Lower leg skin (tissue), 4 donors: ENCODE measurements around the gene TMEM59. TPM values are rescaled to one million over a fixed set of nuclear protein-coding genes. Genes with fewer than 3 reads are reported as not detected.
"Not testable (repeated sequence)": the region's sequence is repeated elsewhere in the genome, so short reads cannot be mapped to it uniquely, and the experiment has no call there.

Experiments
- DNase-seq, 2 donors: peaks; one replicate each; pipeline ENCODE4 v3.0.0-alpha.2; 2019; ENCODE audit warnings: low spot score in 2 of 2
- H3K4me3 ChIP-seq: fragments of 200-600 bp; sonication (generic); 2 replicates; pipeline ENCODE4 v1.5.1; 2017; ENCODE audit warnings: mild to moderate bottlenecking, low read depth; ENCODE audit not compliant: poor library complexity, severe bottlenecking
- CTCF ChIP-seq, 3 donors: fragments of 450-650 bp; IDR thresholded peaks; one replicate each; pipeline ENCODE4 v1.5.1; 2016; ENCODE audit warnings: antibody characterized with exemption in 3 of 3, mild to moderate bottlenecking in 3 of 3, moderate library complexity in 2 of 3
- POLR2A ChIP-seq, 2 donors: fragments of 450-650 bp; IDR thresholded peaks; one replicate each; pipeline ENCODE4 v1.6.1; 2016 to 2017; ENCODE audit warnings: antibody characterized with exemption in 2 of 2, mild to moderate bottlenecking in 1 of 2, moderate library complexity in 1 of 2
- WGBS, 2 donors: methylation state at CpG; one replicate each; pipeline ENCODE4 v1.1.5; 2018; 5-methylcytosine and 5-hydroxymethylcytosine counted together
- intact Hi-C: fragments of 100-400 bp; cut with DNase I; formaldehyde crosslinking; loops from one replicate; pipeline ENCODE4 v1.15.0; 2023; ENCODE audit warnings: low total_unique reads
- total RNA-seq, 4 donors: library from RNA; depleted of rRNA; stranded (reverse); fragments of >200 nt; gene quantifications; one replicate each; pipeline ENCODE4 v1.1.0, GENCODE V29; 2016

TMEM59 gene
- total RNA-seq, 4 donors from 2014 or later, result 197 to 355 (median 320) TPM

DNA sequence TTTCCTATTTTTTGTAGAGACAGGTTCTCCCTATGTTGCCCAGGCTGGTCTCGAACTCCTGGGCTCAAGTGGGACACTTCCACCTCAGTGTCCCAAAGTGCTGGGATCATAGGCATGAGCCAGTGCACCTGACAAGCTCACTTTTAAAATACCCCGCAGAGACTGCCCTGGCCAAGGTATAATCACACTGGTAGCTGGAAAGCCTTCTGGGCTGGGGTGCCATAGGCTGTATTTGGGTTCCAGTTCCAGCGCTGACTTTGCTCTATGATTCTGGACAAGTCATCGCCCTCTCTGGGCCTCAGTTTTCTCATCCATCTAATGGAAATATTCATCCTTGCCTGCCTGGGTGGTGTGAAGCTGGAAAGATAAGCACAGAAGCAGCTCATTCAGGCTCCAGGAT, 45.4 kb downstream of the TMEM59 start:
- 93 to 94% methylated on average over 4 of the region's 4 CpGs for WGBS, 2 donors
- H3K4me3 ChIP-seq, result no peak overlapping the region
- intact Hi-C loops, result no loop called here
- DNase-seq, result no peak
- TF ChIP-seq POLR2A (IDR thresholded peaks at IDR 0.05), result no peak
- TF ChIP-seq CTCF (IDR thresholded peaks at IDR 0.05), result no peak

GRCh38 chr1:54006508-54006907, 46.5 kb downstream of the TMEM59 start:
- intact Hi-C loops, result no loop called here
- WGBS, 2 donors, result 77 to 79% methylated on average over 4 of the region's 4 CpGs
- H3K4me3 ChIP-seq, result no peak overlapping the region
- no peak for TF ChIP-seq CTCF (IDR thresholded peaks at IDR 0.05)
- no peak for TF ChIP-seq POLR2A (IDR thresholded peaks at IDR 0.05)
- DNase-seq, result no peak

- H3K4me3 ChIP-seq, result no peak overlapping the region
- 93 to 97% methylated on average over 16 to 27 of the region's 27 CpGs for WGBS, 2 donors
- intact Hi-C loops, result no loop called here
Observed at GRCh38 chr1:54004481-54005049, 48.4 kb downstream of the TMEM59 start.

DNA sequence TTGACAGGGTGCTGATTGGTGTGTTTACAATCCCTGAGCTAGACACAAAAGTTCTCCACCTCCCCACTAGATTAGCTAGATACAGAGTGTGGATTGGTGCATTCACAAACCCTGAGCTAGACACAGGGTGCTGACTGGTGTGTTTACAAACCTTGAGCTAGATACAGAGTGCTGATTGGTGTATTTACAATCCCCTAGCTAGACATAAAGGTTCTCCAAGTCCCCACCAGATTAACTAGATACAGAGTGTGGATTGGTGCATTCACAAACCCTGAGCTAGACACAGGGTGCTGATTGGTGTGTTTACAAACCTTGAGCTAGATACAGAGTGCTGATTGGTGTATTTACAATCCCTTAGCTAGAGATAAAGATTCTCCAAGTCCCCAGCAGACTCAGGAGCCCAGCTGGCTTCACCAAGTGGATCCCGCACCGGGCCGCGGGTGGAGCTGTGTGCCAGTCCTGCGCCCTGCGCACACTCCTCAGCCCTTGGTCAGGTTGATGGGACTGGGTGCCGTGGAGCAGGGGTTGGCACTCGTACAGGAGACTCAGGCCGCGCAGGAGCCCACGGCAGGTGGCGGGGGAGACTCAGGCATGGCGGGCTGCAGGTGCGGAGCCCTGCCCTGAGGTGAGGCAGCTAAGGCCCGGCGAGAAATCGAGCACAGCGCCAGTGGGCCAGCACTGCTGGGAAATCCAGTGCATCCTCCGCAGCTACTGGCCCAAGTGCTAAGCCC, 49.1 kb downstream of the TMEM59 start:
- intact Hi-C loops, DNase-seq, H3K4me3 ChIP-seq: not testable (repeated sequence)
- WGBS, 2 donors, result 94 to 95% methylated on average over 16 to 19 of the region's 19 CpGs

More at GRCh38 chr1:54004481-54005049, 48.4 kb downstream of the TMEM59 start:
- DNase-seq, result no peak
- TF ChIP-seq CTCF (IDR thresholded peaks at IDR 0.05) (no peak), POLR2A (IDR thresholded peaks at IDR 0.05) (no peak)

GRCh38 chr1:54003249-54003646, 49.8 kb downstream of the TMEM59 start:
- 78 to 87% methylated on average over 12 of the region's 12 CpGs for WGBS, 2 donors
- intact Hi-C loops, result no loop called here
- peak in 1 of 2 donors; percentile 31 for DNase-seq

More at GRCh38 chr1:54003249-54003646, 49.8 kb downstream of the TMEM59 start:
- no peak overlapping the region for H3K4me3 ChIP-seq
- TF ChIP-seq CTCF (IDR thresholded peaks at IDR 0.05) (no peak), POLR2A (IDR thresholded peaks at IDR 0.05) (no peak)
